ENCODE data around the gene GRIA1.
"Not testable (repeated sequence)": the region's sequence is repeated elsewhere in the genome, so short reads cannot be mapped to it uniquely, and the experiment has no call there.

DNA sequence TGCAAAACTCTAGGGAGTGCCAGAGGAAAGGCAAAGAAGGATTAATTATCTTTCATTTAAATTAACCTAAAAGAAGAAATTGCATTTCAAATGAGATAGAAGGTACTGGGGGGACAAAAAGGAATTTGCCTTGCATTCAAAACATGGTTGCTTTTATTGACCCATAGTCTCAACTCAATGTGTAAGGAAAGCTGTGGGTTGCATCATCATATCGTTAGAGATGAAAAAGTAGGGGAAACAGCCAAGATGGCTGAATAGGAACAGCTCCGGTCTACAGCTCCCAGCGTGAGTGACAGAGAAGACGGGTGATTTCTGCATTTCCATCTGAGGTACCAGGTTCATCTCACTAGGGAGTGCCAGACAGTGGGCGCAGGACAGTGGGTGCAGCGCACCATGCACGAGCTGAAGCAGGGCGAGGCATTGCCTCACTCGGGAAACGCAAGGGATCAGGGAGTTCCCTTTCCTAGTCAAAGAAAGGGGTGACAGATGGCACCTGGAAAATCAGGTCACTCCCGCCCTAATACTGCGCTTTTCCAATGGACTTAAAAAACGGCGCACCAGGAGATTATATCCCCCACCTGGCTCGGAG lies 232.6 kb downstream of the GRIA1 start:
- TF ChIP-seq, protein P1, sequence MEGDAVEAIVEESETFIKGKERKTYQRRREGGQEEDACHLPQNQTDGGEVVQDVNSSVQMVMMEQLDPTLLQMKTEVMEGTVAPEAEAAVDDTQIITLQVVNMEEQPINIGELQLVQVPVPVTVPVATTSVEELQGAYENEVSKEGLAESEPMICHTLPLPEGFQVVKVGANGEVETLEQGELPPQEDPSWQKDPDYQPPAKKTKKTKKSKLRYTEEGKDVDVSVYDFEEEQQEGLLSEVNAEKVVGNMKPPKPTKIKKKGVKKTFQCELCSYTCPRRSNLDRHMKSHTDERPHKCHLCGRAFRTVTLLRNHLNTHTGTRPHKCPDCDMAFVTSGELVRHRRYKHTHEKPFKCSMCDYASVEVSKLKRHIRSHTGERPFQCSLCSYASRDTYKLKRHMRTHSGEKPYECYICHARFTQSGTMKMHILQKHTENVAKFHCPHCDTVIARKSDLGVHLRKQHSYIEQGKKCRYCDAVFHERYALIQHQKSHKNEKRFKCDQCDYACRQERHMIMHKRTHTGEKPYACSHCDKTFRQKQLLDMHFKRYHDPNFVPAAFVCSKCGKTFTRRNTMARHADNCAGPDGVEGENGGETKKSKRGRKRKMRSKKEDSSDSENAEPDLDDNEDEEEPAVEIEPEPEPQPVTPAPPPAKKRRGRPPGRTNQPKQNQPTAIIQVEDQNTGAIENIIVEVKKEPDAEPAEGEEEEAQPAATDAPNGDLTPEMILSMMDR (IDR thresholded peaks at IDR 0.05; ENCODE audit: low read depth, low read length) = not testable (repeated sequence)
- TF ChIP-seq EZH2phosphoT487 (IDR thresholded peaks at IDR 0.05; ENCODE audit: low read depth) = not testable (repeated sequence)
